Naive thymus-derived CD4-positive, alpha-beta T cell (primary cell): Measurements from ENCODE around the gene MGAT3. TPM values are rescaled to one million over a fixed set of nuclear protein-coding genes. Genes with fewer than 3 reads are reported as not detected.

Source experiments
- ATAC-seq: fragments of 150-1000 bp; cut with Tn5 transposase; 2 replicates; pipeline ENCODE4 v1.10.0; 2021; ENCODE audit warnings: mild to moderate bottlenecking, moderate library complexity
- CTCF ChIA-PET: fragments of 350-600 bp; sonication (Branson Sonifier 250); formaldehyde crosslinking; loops from one replicate; lab custom pipeline; 2021; ENCODE audit warnings: antibody characterized with exemption; lab: Charles Lee
- POLR2A ChIA-PET: fragments of 350-600 bp; sonication (Branson Sonifier 250); formaldehyde crosslinking; loops from one replicate; lab custom pipeline; 2021; ENCODE audit warnings: antibody characterized with exemption, inconsistent platforms; lab: Charles Lee
- DNase-seq, 9 donors: peaks; one replicate each; pipeline versions ENCODE4 v3.0.0 to v3.0.0-alpha.2; 2020 to 2022; ENCODE audit warnings: mixed read lengths in 1 of 9
- H3K27ac ChIP-seq: one replicate; pipeline ENCODE4 v1.7.0; 2013; ENCODE audit warnings: mild to moderate bottlenecking, low read depth, low read length, moderate library complexity
- H3K27me3 ChIP-seq, 2 donors: one replicate each; pipeline ENCODE4 v1.7.0; 2013; ENCODE audit warnings: low read length in 2 of 2, mild to moderate bottlenecking in 2 of 2, moderate library complexity in 2 of 2; ENCODE audit not compliant: control insufficient read depth in 2 of 2, insufficient read depth in 2 of 2
- H3K36me3 ChIP-seq, 3 experiments: 1 replicate in 2 of 3; 2 replicates in 1 of 3; pipeline ENCODE4 v1.7.0; 2013; ENCODE audit warnings: low read length in 3 of 3, mild to moderate bottlenecking in 3 of 3, moderate library complexity in 1 of 3; ENCODE audit not compliant: insufficient read depth in 3 of 3, control insufficient read depth in 2 of 3
- H3K4me1 ChIP-seq, 2 donors: one replicate each; pipeline ENCODE4 v1.7.0; 2013; ENCODE audit warnings: low read length in 2 of 2, mild to moderate bottlenecking in 2 of 2, moderate library complexity in 1 of 2; ENCODE audit not compliant: control insufficient read depth in 2 of 2, insufficient read depth in 2 of 2
- H3K4me3 ChIP-seq: 2 replicates; pipeline ENCODE4 v1.7.0; 2013; ENCODE audit warnings: mild to moderate bottlenecking, low read length
- H3K9me3 ChIP-seq, 3 experiments: 1 replicate in 2 of 3; 2 replicates in 1 of 3; pipeline ENCODE4 v1.7.0; 2013; ENCODE audit warnings: low read length in 3 of 3; ENCODE audit not compliant: control insufficient read depth in 2 of 3
- H3K27ac Mint-ChIP-seq, 9 donors: one replicate each; pipeline ENCODE4 v1.8.0; 2020 to 2022; ENCODE audit warnings: mixed read lengths in 9 of 9, mild to moderate bottlenecking in 8 of 9, moderate library complexity in 5 of 9, inconsistent platforms in 2 of 9
- H3K27me3 Mint-ChIP-seq, 5 donors: one replicate each; pipeline ENCODE4 v1.8.0; 2021 to 2022; ENCODE audit warnings: mixed read lengths in 5 of 5, mild to moderate bottlenecking in 1 of 5
- H3K36me3 Mint-ChIP-seq, 5 donors: one replicate each; pipeline ENCODE4 v1.8.0; 2020 to 2022; ENCODE audit warnings: mixed read lengths in 5 of 5, mild to moderate bottlenecking in 3 of 5, inconsistent platforms in 1 of 5
- H3K4me1 Mint-ChIP-seq, 7 donors: one replicate each; pipeline ENCODE4 v1.8.0; 2020 to 2022; ENCODE audit warnings: mixed read lengths in 7 of 7, mild to moderate bottlenecking in 3 of 7, inconsistent platforms in 1 of 7
- H3K4me3 Mint-ChIP-seq, 10 donors: one replicate each; pipeline ENCODE4 v1.8.0; 2020 to 2022; ENCODE audit warnings: mild to moderate bottlenecking in 10 of 10, mixed read lengths in 10 of 10, moderate library complexity in 6 of 10, inconsistent platforms in 2 of 10
- H3K9me3 Mint-ChIP-seq, 11 donors: one replicate each; pipeline ENCODE4 v1.8.0; 2020 to 2022; ENCODE audit warnings: mixed read lengths in 11 of 11, mild to moderate bottlenecking in 4 of 11, inconsistent platforms in 1 of 11, moderate library complexity in 1 of 11
- intact Hi-C, 2 donors: fragments of 100-400 bp; cut with micrococcal nuclease; formaldehyde crosslinking; loops; one replicate each; pipeline ENCODE4 v1.15.1; 2023
- polyA plus RNA-seq, 2 donors: library from polyadenylated mRNA; unstranded; fragments of 300-500 nt; fragmentation: Illumina TruSeq; gene quantifications; one replicate each; pipeline ENCODE4 v1.2.3, GENCODE V29; 2021
- total RNA-seq, 6 experiments: library from RNA in 5 of 6; stranded (reverse) in 5 of 6; gene quantifications; 1 replicate in 5 of 6; 2 replicates in 1 of 6; pipeline ENCODE4 v1.2.3 and lab custom pipeline; 2021 to 2026

The MGAT3 gene
- total and polyA plus RNA-seq, 7 experiments from 2014 or later, result 0.57 to 3.2 (median 1.0) TPM; not detected in 2

- H3K27me3 Mint-ChIP-seq, result peaks cover 0 to 4% (median 0%) of the 10 kb centered on the region in 5 donors
- peaks cover 11 to 53% (median 34%) of the 10 kb centered on the region in 5 donors for H3K36me3 Mint-ChIP-seq
- peak overlapping the region in 6 of 9 donors; percentile 43 to 98 (median 94) for H3K27ac Mint-ChIP-seq
- peaks cover 0 to 16% (median 0%) of the 10 kb centered on the region in 11 donors for H3K9me3 Mint-ChIP-seq
- Histone ChIP-seq H3K4me3 (no peak overlapping the region), H3K27ac (no peak overlapping the region), H3K4me1 (peaks cover 20 to 31% of the 10 kb centered on the region in 2 donors), H3K27me3 (no peaks in the 10 kb centered on the region), H3K36me3 (peaks cover 11 to 58% (median 21%) of the 10 kb centered on the region in 3 experiments), H3K9me3 (no peaks in the 10 kb centered on the region)
- DNase-seq (peak in 1 of 9 donors; percentile 2), ATAC-seq (no peak)
- CTCF ChIA-PET, result interaction anchor here (0.7 to 5.5 kb wide), 7 partner anchors 12 to 348 kb away, joined by 3 to 50 read pairs (median 6); partner anchors contain the start of genes CACNA1I and TAB1
- H3K4me3 Mint-ChIP-seq, result peak overlapping the region in 9 of 10 donors; percentile 21 to 98 (median 95)
- H3K4me1 Mint-ChIP-seq, result peaks cover 25 to 59% (median 41%) of the 10 kb centered on the region in 7 donors
- intact Hi-C loops, result no loop called here
- POLR2A ChIA-PET, result interaction anchor here (1.2 to 3.2 kb wide), 4 partner anchors 8 to 16 kb away, joined by 4 to 15 read pairs (median 10); partner anchors contain the start of gene MIEF1
Measured at GRCh38 chr22:39518144-39518786, 61.5 kb downstream of the MGAT3 start.

DNA sequence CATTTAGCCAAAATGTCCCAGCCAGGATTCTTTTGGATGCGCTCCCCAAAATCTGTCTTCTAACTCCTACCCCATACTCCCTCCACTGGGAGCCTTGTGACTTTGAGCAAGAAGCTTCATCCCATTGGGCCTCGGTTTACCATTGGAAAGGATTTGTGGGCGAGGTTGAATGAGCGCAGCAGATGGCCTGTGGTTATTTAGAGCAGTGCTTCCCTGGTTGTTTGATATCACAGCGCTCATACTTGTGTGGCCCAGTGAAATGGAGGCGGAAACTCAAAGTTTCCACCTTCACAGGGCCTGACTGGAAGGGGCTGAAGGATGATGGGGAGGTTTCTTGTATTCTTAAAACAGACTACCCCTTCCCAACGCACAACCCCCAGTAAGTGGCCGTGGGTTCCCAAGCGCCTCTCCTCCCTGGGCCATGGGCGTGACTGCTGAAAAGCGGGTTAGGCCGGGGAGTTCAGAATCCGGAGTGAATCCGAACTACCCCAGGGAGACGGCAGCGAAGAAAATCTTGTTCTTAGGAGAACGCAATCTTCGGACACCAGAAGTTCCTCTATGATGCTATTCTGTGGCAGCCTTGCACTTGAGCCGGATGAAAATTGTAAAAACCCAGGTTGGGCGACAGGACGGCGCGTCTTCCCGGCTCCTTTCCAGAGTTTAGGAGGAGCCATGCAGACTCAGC lies 62.3 kb downstream of the MGAT3 start:
- intact Hi-C loops, result no loop called here
- ATAC-seq, result no peak
- H3K27ac Mint-ChIP-seq, result peak overlapping the region; percentile 80 to 100 (median 95)
- H3K27me3 ChIP-seq, result no peaks in the 10 kb centered on the region
- H3K4me3 ChIP-seq, result peak overlapping the region; percentile 96
- peak overlapping the region; percentile 83 to 99 (median 96) for H3K4me3 Mint-ChIP-seq
- peak overlapping the region; percentile 84 for H3K27ac ChIP-seq
- no peaks in the 10 kb centered on the region for H3K9me3 ChIP-seq
- DNase-seq, result peak in 1 of 9 donors; percentile 10
- CTCF ChIA-PET, result interaction anchor here (0.5 to 5.5 kb wide), 8 partner anchors 7 to 377 kb away, joined by 3 to 50 read pairs (median 6); no protein-coding TSS in a partner anchor
- peaks cover 11 to 48% (median 33%) of the 10 kb centered on the region in 5 donors for H3K36me3 Mint-ChIP-seq
- H3K9me3 Mint-ChIP-seq, result peaks cover 0 to 16% (median 0%) of the 10 kb centered on the region in 11 donors
- H3K4me1 Mint-ChIP-seq, result peaks cover 25 to 62% (median 45%) of the 10 kb centered on the region in 7 donors
- peaks cover 24 to 35% of the 10 kb centered on the region in 2 donors for H3K4me1 ChIP-seq
- peaks cover 0 to 4% (median 0%) of the 10 kb centered on the region in 5 donors for H3K27me3 Mint-ChIP-seq
- peaks cover 6 to 55% (median 13%) of the 10 kb centered on the region in 3 experiments for H3K36me3 ChIP-seq
- POLR2A ChIA-PET, result interaction anchor here (0.5 to 6.1 kb wide), 33 partner anchors 9 to 826 kb away, joined by 3 to 105 read pairs (median 5); partner anchors contain the start of genes CBX7, MIEF1, RPL3 and RPS19BP1

DNA sequence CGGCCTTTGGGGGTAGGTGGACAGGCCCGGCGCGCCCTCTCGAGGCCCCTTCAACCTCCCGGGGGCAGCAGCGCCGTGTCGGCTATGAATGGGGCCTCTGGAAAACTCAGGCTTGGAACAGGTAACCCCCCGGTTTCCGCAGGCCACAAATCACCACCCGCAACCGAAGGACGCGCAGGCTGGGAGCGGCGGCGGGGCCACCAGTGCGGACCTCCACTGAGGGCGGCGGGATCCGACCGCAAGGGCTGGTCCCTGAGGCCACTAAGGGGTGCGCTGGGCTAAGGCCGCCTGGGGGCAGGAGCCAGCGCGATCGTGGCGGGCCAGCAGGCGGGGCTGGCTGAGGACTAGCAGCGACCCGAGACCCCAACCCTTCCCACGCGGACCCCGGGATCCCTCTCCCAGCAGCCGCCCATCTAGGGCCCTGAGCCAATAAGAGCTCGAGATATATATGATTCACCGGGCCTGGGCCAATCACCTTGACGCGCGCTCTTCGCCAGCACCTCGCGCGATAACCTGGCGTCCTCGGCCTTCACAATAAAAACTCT lies 62.9 kb downstream of the MGAT3 start:
- peak; percentile 92 for ATAC-seq
- Mint-ChIP-seq H3K4me1 (peaks cover 24 to 61% (median 43%) of the 10 kb centered on the region in 7 donors), H3K36me3 (peaks cover 5 to 47% (median 31%) of the 10 kb centered on the region in 5 donors)

DNA sequence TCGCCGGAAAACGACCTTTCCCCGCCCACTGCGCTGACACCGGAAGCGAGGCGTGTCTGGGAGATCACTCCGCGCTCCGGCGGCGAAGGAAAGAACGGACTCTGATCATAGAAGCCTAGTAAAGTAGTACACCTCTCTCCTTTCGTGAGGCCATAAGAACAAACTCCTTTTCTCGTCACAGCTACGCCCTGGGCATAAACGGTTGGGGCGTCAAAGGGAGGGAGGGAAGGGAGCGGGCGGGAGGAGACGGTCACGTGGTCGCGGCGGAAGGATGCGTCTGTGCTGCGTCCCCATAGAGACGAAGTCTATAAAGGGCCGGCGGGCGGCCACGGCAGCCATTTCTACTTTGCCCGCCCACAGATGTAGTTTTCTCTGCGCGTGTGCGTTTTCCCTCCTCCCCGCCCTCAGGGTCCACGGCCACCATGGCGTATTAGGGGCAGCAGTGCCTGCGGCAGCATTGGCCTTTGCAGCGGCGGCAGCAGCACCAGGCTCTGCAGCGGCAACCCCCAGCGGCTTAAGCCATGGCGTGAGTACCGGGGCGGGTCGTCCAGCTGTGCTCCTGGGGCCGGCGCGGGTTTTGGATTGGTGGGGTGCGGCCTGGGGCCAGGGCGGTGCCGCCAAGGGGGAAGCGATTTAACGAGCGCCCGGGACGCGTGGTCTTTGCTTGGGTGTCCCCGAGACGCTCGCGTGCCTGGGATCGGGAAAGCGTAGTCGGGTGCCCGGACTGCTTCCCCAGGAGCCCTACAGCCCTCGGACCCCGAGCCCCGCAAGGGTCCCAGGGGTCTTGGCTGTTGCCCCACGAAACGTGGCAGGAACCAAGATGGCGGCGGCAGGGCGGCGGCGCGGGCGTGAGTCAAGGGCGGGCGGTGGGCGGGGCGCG lies 63.7 kb downstream of the MGAT3 start, which contains the start of gene ATF4:
TSS of gene ATF4 (plus strand) at position 337 of the 880 bp plus-strand sequence. CDS start 884 bp downstream, outside the sequence.
- no peaks in the 10 kb centered on the region for H3K27me3 ChIP-seq
- Mint-ChIP-seq H3K36me3 (peaks cover 4 to 48% (median 31%) of the 10 kb centered on the region in 5 donors), H3K4me3 (peak within 1 kb of the TSS; percentile 83 to 99 (median 96)), H3K27me3 (peaks cover 0 to 4% (median 0%) of the 10 kb centered on the region in 5 donors), H3K4me1 (peaks cover 31 to 61% (median 50%) of the 10 kb centered on the region in 7 donors), H3K9me3 (peaks cover 0 to 17% (median 0%) of the 10 kb centered on the region in 11 donors), H3K27ac (peak within 1 kb of the TSS; percentile 94 to 100 (median 97))
- ChIA-PET CTCF (interaction anchor here (0.5 to 1.4 kb wide), 11 partner anchors 9 to 349 kb away, joined by 3 to 9 read pairs (median 4); partner anchors contain the start of genes MIEF1 and TAB1), POLR2A (interaction anchor here (0.6 to 6.1 kb wide), 41 partner anchors 10 to 825 kb away, joined by 3 to 105 read pairs (median 4); partner anchors contain the start of genes CBX7, MIEF1, RPL3 and RPS19BP1)
- peak; percentile 78 for ATAC-seq
- H3K36me3 ChIP-seq, result peaks cover under 1 to 55% (median 9%) of the 10 kb centered on the region in 3 experiments
- peak within 1 kb of the TSS; percentile 96 for H3K4me3 ChIP-seq
- H3K27ac ChIP-seq, result peak within 1 kb of the TSS; percentile 84
- intact Hi-C loops, result loop anchor here (1.0 to 10.0 kb wide), 13 partner anchors 12 to 1764 kb away; partner anchors contain the start of genes MIEF1 (in 2 of the 2), RPL3 (in 2 of the 2), RPS19BP1 (in 2 of the 2) and TAB1 (in 2 of the 2)
- DNase-seq, result peak; percentile 53 to 98 (median 94)
- no peaks in the 10 kb centered on the region for H3K9me3 ChIP-seq
- peaks cover 28 to 39% of the 10 kb centered on the region in 2 donors for H3K4me1 ChIP-seq

More for the DNA sequence above, 62.9 kb downstream of the MGAT3 start:
- CTCF ChIA-PET, result interaction anchor here (0.5 to 1.4 kb wide), 12 partner anchors 8 to 377 kb away, joined by 3 to 9 read pairs (median 4); partner anchors contain the start of genes MIEF1 and TAB1
- peaks cover 0 to 17% (median 0%) of the 10 kb centered on the region in 11 donors for H3K9me3 Mint-ChIP-seq
- Histone ChIP-seq H3K27me3 (no peaks in the 10 kb centered on the region), H3K36me3 (peaks cover 5 to 55% (median 9%) of the 10 kb centered on the region in 3 experiments), H3K4me3 (peak overlapping the region; percentile 96), H3K9me3 (no peaks in the 10 kb centered on the region), H3K4me1 (peaks cover 24 to 39% of the 10 kb centered on the region in 2 donors), H3K27ac (peak overlapping the region; percentile 84)
- H3K27ac Mint-ChIP-seq, result peak overlapping the region; percentile 94 to 100 (median 97)
- H3K27me3 Mint-ChIP-seq, result peaks cover 0 to 4% (median 0%) of the 10 kb centered on the region in 5 donors
- POLR2A ChIA-PET, result interaction anchor here (0.5 to 6.1 kb wide), 37 partner anchors 9 to 825 kb away, joined by 3 to 105 read pairs (median 5); partner anchors contain the start of genes CBX7, MIEF1, RPL3 and RPS19BP1
- DNase-seq, result peak in 3 of 9 donors; percentile 91 to 97 (median 96)
- intact Hi-C loops, result loop anchor here (1.0 to 10.0 kb wide), 13 partner anchors 13 to 1765 kb away; partner anchors contain the start of genes MIEF1 (in 2 of the 2), RPL3 (in 2 of the 2), RPS19BP1 (in 2 of the 2) and TAB1 (in 2 of the 2)
- H3K4me3 Mint-ChIP-seq, result peak overlapping the region; percentile 83 to 99 (median 96)
